GM21381 (cell line): ENCODE measurements around the gene GNAL.
"Not testable (repeated sequence)": the region's sequence is repeated elsewhere in the genome, so short reads cannot be mapped to it uniquely, and the experiment has no call there.

Source experiments
- ATAC-seq: cut with Tn5 transposase; IDR thresholded peaks from one replicate; pipeline ENCODE4 v1.9.1; 2021; ENCODE audit warnings: mild to moderate bottlenecking, moderate library complexity; ENCODE audit not compliant: unreplicated experiment

The GNAL gene

DNA sequence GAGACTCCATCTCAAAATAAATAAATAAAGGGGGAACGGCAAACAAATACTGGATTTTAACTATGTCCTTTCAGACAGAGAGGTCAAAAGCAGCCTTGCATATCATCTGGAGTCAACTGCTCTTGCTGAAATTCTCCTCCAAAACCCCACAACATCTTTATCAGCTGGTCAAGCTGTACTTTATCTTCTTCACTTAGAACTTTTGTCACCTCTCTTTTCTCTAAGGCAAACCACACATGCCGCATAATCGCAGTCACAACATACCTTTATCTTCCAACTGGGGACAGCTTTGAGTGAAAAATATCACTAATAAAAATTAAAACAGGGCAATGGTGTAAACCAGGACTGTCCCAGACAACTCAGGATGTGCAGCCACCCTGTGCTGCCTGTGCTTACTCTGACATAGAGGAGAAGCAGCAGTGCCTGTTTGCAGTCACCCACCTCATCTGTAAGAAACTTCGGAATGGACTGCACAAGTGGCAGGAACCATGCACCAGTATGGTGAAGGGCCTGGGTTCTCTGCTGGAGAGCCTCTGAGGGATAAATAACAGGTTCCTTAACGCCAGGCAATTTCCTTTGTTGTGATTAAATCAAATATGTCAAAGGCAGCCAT, 212.9 kb downstream of the GNAL start:
- ATAC-seq: no peak

GRCh38 chr18:11902522-11903292, 213.6 kb downstream of the GNAL start:
- ATAC-seq: no peak

DNA sequence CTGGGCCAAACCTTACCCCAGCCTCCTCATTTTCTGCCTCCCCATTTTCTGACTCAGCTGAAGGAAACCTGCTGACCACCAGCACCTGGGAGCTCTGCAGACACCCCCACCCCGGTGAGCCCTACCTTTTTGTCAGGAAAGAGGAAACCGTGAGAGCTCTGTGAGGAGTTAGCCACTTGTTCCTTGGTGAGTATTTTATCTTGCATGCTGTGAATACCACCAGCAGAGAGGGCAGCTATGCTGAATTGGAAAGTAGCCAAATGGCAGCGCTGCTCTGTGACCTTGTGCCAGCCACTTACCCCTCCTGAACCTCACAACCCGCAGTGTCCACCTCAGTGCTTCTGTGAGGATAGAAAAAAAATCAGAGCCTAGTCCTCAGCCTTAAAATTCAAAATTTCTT, 216.5 kb downstream of the GNAL start:
- ATAC-seq: no peak

- no peak for ATAC-seq
These were observed 217.1 kb downstream of the GNAL start for GRCh38 chr18:11906176-11906575.

DNA sequence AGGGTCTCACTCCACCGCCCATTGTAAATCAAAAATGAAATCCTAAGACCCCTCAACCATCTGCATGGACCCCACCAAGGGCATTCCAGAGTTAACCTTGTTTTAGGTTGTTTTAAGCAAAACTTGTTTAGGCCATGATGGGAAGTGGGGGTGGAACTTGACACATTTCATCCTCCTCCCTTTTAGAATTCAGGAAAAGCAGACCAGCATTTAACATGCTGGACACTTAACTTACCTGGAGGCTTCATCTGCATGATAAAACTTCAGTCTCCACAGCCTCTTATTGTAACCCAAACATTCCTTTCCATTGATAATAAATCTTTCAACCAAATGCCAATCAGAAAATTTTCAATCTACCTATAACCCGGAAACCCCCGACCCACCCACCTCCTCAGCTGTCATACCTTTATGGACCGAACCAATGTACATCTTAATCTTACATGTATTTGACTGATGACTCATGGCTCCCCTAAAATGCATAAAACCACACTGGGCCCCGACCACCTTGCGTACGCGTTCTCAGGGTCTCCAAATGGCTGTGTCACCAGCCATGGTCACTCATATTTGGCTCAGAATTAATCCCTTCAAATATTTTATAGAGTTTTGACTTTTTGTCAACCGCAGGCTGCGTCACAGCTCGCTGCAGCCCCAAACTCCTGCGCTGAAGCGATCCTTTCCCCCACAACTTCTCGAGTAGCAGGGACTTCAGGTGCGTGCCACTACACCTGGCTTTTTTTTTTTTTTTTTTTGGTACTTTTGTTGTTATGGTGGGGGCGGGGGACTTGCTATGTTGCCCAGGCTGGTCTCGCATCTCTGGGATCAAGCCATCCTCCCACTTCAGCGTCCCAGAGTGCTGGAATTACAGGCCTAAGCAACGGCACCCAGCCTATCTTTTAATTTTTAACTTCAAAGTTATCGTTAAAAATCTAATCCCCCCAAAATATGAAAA, 218.1 kb downstream of the GNAL start:
- ATAC-seq: no peak

DNA sequence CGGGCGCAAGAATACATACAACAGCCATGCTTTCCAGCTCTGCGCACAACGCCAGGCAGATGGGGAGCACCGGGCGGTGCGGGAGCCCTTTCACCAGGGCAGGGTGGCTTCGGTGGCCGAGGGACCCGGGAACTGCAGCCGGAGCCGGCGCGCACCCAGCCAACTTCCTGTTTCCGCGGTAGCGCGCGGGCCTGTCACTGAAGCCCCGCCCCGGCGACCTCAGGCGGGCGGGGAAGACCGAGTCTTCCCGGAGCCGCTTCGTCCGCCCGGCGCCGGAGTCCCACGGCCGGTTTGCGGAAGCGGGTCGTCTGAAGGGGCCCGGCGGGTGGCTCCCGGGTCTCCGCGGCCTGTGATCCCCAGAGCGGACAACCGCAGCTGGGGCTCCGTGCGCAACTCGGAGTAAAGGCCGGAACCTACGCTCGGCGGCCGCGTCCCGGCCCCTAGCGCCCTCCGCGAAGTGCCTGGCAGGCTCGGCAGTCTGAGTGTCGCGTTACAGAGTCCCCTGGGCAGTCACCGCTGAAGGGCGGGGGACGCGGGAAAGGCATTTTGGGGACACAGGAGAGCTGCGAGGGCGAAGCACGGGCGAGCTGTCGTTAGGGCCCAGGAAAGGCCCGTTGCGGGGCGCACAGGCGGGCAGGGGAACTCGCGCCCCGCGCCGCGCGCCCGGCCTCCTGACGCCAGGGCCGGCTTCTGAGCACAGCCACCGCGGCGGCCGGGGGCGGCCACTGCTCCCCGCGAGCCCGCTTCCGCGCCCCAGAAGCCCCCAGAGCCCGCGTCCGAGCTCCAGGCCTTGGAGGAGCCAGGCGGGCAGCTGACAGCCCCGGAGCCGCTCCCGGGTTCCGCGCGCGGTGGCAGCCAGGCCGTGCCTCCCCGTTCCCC, 219.4 kb downstream of the GNAL start, which contains the start of gene MPPE1:
TSS of gene MPPE1 (minus strand) at position 136 of the 879 bp plus-strand sequence. CDS start 11,053 bp downstream, outside the sequence.
- peak; percentile 88 for ATAC-seq

GRCh38 chr18:11909061-11909455, 220.0 kb downstream of the GNAL start:
- ATAC-seq: no peak

DNA sequence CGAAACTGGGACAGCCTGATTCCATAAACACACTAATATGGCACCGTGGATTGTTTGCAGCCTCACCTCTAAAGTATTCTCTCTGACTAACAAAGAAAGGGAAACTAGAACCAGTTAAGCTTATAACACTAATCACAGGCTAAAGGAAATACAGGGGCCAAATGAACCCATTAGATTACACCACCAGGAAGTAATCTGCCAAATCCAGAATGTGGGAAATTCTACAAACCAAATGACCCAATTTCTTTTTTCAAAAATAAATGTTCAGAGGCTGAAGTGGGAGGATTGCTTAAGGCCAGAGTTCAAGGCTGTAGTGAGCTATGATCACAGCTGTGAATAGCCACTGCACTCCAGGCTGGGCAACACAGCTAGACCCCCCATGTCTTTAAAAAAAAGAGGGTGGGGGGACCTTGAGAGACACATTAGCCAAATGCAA, 220.5 kb downstream of the GNAL start:
- ATAC-seq: no peak

GRCh38 chr18:11916880-11917279, 227.8 kb downstream of the GNAL start:
- not testable (repeated sequence) for ATAC-seq

DNA sequence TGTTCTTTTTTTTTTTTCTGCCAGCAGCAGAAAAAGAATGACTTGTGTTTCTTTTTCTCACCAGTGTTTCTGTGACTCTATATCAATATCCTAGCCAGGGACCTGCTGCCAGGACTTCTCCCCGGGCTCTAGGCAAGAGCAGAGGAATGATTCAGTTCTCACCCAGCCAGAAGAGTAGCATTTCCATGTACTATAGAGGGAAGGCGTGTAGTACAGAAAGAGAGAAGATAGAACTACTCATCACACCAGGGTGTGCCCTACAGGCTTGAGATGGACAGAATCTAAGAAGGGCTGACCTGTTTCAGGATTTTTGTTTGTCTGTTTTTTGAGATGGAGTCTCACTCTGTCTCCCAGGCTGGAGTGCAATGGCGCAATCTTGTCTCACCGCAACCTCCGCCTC, 230.5 kb downstream of the GNAL start:
- ATAC-seq: not testable (repeated sequence)

DNA sequence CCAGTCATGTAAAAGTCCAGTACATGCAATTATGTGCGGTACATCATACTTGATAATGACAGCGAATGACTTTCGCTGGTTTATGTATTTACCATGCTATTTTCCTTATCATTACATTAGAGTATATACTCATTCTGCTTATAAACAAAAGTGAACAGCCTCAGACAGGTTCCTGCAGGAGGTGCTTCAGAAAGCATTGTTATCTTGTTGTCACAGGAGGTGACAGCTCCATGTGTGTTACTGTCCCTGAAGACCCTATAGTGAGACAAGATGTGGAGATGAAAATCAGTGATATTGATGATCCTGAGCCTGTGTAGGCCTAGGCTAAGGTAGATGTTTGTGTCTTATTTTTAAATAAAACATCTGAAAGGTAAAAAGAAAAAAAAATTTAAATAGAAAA, 234.4 kb downstream of the GNAL start:
- ATAC-seq: no peak

DNA sequence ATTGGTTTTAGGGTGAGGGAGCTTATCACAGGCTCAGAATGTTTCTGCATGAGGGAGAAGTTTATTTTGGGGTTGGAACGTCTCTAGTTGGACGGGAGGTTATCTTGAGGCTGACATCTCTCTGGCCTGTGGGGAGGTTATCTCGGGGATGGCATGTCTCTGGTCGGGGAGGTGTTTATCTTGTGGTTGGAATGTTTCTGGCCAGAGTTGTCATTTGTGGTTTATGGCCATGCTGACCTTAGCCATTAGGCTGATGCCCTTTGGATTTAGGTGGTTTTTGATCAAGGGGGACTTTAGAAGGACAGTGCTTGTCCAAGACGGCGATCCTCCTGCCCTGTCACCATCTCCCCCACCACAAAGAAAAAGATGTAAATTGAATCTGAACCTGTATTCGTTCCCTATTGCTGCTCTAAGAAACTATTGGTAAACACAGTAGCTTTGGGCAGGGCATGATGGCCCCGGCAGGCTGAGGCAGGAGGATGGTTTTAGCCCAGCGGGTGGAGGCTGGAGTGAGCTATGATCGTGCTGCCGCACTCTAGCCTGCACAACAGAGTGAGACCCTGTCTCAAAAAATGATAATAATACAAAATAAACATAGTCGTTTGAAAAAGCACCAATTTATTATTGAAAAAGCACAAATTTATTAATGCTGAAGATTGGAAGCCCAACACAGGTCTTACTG, 236.9 kb downstream of the GNAL start:
- ATAC-seq: no peak

GRCh38 chr18:11927497-11927896, 238.4 kb downstream of the GNAL start:
- ATAC-seq: no peak

DNA sequence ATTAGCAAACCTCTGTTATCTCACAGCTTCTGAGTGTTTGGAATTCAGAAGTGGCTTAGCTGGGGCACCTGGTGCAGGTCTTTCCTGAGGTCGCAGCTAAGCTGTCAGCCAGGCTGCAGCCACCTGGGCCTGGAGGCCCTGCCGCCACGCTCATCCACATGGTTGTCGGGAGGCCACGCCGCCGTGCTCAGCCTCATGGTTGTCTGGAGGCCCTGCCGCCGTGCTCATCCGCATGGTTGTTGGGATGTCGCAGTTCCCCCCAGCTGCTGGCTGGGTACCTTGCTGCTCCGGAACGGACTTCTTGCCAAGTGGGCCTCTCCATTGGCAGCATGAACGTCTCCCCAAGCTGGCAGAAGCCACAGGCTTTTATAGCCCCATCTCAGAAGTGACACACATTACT, 243.3 kb downstream of the GNAL start:
- no peak for ATAC-seq
